HG03139 (cell line): ENCODE results near the gene LINC01488.

Source experiments
- ATAC-seq: cut with Tn5 transposase; IDR thresholded peaks from one replicate; pipeline ENCODE4 v1.9.1; 2021; ENCODE audit not compliant: unreplicated experiment

The LINC01488 gene

DNA sequence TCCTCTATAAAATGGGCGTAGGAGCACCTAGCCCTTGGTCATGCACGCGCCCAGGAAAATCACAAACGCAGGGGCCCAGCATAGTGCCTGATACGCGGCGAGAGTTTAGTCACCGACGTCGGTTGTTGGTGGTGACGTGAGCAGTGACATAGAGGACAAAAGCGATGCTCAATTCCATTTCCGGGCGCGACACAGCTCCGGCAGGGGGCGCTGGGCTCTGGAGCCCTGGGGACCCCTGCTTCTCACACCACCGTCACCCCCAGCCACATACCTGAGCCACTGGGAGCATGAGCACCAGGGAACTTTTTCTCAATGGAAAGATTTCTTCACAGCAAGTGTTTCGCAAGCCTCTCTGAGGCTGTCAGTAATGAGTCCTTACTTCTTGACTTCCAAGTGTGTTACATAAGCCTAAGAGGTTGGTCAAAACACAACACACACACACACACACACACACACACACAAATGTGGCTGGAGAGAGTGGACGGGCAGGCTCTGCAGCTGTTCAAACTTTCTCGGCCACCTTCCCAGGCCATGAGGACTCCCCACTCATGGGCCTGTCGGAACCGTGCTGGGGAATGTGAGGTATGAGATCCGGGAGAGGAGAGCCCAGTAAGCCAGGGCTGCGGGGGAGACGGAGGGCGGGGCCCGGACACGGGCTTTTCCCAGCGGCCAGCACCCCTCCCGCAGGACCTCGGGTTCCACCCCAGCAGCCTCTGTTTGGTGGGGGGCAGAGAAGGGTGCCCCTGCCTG lies 36.9 kb upstream of the LINC01488 start:
- ATAC-seq = no peak

DNA sequence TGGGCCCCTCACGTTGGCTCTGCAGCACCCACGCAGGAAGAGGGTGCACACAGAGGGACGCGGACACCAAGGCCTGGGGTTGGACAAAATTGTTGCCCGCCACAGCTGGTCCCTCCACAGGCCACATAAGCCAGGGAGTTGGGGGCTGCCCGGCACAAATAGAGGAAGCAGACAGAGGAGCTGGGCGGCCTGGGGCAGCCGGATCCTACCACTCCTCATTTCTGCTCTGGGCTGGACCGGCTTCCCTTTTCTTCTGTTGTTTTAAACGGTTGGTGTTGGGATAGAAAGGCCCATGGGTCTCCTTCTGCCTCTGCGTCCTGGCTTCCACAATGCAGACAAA lies 36.4 kb upstream of the LINC01488 start:
- no peak for ATAC-seq

DNA sequence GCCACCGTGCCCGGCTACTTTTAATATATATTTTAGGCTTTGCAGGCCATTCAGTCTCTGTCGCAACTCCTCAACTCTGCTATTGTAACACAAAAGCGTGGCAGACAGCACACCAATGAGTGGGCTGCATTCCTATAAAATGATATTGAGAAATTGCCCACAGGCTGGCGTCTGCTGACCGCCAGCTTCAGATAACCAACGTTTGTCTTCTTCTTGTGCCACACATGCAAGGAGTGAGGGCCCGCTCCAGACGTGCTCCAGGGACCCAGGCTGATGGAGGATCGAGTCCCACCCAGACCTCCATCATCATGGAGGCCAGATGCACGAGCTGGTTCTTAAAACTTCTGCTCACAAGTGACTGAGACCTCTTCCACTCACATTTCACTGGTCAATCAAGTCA lies 35.4 kb upstream of the LINC01488 start:
- no peak for ATAC-seq

DNA sequence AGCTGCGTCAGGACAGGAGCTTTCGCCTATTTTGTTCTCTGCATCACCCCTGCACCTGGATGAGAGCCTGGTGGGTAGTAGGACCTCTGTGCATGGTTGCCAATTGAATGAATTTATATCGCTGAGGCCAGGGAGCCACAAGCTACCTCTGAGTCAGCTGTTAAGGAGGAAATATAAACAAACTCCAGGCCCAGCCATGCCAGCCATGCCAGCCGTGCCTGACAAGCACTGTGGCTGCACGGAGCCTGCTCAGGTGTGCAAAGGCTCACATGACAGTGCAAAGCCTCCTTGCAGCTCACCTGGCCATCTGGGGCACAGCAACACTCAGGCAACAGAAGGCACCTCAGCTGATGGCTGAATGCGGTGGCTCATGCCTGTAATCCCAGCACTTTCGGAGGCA lies 33.7 kb upstream of the LINC01488 start:
- ATAC-seq = no peak

DNA sequence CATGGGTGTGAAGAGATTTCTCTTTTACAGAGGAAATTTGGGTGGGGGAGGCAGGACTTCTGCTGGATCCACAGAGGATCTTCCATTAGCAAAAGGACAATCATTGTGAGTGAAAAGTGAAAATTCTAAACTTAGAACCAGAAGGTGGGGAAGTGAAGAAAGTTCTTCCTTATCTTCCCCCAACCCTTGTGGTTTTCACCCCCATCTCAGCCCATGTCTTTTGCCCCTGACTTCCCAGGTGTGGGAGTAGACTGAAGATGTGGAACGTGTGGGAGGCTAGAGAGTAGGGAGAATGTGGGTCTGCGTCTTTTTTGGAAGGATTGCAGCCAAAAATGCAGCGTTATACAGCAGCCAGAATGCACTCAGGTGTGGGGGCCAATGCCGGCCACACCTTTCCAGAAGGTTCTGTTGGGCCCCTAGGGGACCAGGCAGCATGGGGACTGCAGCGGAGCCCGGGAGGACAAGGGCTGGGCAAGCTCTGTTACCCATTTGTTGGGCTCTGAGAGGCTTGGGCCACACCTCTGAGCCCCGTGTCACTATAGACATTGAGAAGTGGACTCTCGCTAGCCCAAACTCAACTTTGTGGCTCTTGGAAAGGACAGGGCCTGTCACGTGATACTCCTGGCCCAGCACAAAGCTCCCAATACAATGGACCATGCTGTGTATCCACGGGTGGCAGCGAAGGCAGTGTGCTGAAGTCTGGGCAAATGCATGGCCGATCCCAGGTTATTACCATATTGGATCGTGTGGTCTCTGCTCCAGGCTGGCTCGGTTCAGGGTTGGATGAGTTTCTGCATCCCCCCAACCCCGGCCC lies 32.8 kb upstream of the LINC01488 start:
- no peak for ATAC-seq

DNA sequence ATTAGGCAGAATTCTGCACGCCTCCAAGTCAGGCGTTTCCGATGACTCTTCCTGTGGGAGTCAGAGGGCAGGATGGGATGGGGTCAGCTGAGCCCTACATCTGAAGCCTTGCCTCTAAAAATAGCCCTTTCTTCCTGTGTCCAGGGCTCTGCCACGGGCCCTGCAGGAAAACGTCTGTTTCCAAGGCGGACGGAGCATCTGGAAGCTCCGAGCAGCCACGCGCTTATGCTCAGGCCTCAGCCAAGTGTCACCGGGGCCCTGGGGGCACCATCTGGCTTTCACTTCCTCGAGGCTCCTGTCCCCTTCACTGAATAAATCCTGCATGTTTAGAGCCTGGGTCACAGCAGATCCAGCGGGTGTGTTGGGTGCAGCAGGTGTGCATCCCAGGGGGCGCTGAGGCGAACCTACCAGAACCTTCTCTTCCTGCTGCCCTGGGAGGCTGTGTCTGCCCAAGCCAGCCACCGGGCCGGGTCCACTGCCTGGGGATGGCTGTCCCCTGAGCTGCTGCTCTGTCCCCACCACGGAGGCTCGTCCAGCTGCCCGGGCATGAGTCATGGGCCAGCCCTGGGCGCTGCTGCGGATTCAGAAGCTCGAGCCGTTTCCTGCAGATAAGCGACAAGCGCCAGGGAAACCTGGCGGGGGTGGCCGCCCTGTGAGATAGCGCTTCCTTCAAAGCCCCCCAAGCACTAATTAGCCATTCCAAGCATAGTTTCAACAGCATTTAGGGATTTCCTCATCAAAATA lies 32.0 kb upstream of the LINC01488 start:
- no peak for ATAC-seq

DNA sequence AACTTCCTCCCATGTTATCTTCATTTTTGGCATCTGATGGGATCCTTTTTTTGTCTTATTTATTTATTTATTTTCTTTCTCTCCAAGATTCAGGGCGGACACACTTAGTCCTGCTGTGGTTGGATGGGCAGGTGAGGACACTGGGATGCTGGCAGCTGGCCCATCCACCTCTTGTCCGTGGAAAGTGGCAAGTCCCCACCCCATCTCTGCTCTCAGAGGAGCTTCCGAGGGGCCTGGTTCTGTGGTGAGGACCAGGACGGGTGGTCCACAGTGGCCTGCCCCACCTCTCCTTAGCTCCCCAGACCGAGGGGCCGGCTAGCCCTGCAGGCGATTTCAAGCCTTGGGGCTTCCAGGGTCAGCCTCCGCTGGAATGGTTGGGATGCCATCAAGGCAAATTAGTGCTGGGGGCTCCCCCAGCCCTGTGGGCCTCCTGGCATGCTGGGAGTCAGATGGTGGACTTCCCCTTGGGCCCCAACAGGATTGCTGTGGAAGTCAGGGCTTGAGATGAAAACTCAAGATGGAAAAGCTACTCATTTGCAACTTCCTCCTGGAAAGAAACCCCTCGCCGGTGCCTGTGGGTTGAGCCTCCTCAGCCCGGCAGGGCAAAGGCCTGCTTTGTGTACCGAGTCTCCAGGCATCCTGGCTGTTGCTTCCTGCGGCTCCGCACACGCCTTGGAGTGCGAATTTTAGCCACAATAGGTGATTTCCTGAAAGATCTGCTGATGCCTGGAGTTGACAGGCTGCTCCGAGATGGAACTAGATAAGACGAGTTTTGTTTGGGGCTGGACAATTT lies 31.2 kb upstream of the LINC01488 start:
- ATAC-seq = no peak

DNA sequence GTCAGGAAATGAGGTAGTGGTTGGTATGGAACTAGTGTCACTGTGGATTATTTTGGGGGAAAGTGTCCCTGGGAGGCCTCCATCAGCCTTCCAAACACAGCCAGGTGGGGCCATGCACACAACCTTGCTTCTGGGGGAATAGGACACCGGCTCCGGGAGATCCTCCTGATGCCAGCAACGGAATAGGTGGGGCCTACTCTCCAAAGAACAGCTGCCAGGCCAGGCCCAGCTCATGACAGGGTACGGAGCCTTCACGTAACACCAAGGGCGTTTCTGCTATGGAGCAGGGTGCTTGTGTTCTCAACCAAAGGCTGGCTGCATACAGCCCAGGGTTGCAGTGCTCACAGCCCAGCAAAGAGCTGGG lies 30.6 kb upstream of the LINC01488 start:
- no peak for ATAC-seq

DNA sequence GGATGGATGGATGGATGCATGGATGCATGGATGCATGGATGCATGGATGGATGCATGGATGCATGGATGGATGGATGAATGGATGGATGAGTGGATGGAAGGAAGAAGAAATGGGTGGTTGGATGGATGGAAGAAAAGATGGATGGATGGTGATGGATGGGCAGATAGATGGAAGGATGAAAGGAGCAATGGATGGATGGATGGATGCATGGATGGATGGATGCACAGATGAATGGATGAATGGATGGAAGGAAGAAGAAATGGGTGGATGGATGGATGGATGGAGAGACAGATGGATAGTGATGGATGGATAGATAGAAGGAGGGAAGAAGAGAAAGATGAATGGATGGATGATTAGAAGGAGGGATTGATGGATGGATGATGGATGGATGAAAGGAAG lies 30.2 kb upstream of the LINC01488 start:
- no peak for ATAC-seq

DNA sequence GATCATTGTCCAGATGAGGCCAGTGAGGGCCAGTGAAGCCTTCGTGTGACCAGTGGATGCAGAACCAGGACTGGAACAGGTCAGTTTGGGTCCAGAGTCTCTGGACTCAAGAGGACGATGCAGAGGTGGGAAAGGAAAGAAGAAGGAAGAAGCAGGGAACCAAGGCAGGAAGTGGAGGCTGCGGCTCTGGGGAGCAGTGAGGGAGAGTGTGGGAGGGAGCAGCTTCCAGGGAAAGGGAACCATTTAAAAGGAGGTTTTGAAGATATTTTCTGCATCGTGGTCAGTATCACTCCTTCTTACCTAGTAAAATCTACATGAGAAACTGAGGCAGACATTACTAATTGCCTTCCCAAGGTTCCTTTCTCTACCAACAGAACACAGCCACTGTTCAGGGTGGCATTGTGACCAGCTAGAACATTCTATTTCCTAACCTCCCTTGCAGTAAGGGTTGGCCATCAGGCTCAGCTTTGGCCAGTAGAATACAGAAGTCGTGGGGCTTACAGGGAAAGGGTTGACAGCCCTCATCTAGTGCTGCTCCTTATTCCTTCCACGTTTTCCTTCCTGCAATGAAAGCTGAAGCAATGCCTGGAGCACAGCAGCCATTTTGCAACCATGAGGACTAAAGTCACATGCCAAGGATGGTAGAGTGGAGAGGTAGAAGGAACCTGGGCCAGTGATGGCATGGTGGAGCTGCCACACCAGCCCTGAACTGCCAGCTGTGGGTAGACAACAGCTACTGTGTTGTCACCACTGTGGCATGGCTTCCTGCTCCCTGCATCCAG lies 29.1 kb upstream of the LINC01488 start:
- no peak for ATAC-seq

DNA sequence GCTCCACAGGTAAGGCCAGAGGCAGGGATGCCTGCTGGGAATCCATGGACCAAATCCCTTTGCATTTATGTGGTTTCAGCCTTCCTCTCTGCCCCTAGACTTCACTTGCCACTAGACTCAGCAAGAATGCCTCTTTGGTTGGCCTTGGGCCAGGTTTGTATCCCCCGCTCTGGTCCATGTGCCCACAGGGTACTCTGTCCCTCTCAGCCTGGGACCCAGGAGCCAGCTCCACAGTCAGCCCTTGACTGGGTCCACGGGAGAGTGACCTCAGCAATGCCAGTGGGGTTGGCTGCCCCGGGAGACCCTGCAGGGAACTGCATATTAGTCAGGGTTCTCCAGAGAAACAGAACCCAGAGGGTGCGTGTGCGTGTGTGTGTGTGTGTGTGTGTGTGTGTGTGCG lies 28.3 kb upstream of the LINC01488 start:
- no peak for ATAC-seq

DNA sequence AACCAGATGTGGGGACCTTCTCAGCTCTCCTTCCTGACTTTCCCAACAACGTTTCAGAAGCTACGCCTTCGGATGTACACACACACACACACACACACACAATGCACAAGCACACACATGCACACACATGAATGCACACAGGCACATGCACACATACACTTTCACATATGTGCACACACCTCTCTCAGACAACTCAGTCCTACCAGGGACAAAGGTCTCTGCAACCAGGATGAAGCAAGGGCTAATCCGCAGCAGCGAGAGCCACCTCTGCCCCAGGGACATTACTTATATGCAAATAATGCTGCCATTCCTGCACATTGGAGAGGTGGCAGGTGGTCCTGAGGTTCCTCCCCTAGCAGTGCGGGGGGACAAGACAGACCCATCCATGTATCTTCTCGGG lies 27.4 kb upstream of the LINC01488 start:
- no peak for ATAC-seq

DNA sequence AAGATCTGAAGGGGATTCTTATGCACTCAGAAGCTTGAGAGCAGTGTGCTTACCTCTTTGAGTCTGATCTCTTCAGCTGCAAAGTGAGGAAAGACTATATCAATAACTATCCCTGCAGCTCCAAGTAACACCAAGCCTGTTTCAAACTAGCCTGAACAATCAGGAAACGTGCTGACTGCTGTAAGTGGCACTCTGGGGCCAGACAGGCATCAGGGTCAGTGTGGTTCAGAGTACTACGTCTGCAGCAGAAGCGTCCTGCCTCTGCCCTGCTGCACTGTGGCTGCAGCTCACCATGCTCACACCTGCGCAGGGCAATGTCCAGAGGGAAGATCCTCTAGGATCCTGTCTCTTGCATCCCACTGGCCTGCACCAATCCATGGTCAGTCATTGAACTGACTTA lies 25.5 kb upstream of the LINC01488 start:
- no peak for ATAC-seq

DNA sequence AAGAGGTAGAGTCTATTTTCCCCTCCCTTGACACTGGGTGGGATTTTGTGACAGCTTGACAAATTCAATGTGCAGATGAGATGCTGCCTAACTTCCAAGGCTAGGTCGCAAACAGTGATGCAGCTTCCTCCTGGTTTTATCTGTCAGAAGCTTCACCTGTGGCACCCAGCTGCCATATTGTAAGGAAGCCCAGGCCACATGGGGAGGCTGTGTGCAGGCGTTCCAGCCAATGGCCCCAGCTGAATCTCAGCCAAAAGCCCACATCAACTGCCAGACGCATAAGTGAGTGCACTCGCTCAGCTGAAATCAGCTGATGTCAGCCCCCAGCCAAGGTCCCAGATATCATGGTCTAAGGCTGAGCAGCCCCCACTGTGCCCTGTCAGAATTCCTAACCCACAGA lies 24.8 kb upstream of the LINC01488 start:
- no peak for ATAC-seq

DNA sequence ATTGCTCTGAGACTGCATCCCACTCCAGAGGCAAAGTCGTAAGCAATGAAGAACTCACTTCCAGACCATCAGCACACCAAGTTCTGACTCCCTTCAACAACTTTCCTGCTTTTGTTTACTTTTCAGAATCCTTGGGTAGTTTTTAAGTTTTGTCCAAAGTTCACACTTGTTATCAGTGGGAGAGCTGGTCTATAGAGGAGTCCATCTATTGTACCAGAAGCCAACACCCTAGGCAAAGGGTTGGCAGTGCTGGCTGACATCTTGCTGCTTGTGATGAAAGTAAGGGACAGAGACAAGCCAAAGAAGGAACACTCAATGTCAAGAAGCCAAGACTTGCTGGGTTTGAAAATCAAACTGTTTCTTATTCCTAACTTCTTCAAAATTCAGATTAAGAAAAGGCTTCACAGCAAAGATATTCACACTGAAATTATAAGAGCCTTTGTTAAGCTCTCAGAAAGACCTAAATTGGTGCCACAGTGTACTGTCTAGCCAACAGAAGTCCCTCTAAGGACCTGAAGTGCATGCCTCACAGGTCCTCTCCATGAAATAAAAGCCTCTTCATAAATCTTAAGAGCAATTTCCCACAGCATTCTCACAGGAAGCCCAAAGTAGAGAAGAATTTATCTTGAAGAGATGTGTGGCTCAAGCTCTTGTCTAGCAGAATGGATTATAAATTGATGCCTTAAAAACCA lies 21.5 kb upstream of the LINC01488 start:
- ATAC-seq = no peak

DNA sequence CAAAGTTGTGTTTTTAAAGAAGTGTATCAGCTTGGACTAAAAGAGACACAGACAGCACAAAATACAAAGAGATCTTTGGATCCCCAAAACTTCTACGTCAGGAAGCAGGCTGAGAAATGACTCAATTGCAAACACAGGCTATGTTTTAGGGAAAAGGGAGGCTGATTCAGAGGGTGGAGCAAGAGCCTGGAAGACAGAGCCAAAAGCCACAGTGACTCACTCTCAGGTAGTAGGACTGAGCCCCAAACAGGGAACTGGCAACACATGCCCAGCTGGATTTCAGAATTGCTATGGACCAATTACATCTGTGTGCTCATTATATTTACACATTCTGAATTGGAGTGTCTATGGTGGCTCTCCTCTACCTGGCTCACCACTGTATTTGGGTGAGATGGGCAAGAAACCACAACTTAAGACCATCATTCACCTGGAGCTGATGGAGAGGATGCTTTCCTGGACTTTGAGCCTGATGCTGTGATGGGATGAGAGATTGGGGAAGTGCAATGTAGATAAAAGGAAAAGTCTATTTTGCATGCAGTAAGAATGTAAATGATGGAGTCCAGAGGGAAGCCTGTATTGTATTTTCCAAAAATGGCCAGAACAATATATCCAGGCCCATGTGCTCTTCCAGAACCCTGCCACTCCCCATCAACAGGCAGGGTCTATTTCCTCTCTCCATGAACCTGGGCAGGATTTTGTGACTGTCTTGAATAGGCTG lies 20.8 kb upstream of the LINC01488 start:
- no peak for ATAC-seq

DNA sequence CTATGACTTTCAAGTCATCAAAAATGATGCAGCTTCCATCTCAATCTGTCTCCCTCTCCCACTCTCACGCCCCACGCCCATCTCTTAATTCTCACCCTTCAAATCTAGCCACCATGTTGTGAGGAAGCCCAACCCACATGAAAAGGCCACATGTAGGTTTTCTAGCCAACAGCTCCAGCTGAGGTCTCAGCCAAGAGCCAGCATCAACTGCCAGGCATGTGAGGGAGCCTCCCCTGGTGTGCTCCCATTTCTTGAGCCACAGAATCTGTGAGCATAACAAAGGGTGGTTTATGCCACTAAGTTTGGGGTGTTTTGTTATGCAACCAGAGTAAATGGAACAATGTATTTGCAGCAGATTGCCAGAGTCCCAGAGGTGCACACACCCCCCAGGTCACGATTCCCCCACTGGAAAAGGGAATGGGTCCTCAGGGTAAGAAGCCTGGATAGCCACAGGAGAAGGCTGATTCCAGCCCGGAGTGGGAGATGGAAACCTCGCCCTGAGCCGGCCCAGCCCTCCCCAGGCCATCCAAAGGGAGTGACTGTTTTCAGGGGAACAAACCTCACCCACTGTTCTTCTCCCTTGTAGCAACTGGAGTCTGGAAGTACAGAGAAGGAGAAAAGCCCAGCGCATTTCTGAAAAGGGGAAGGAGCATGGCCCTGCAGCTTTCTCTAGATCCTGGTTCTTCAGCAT lies 20.0 kb upstream of the LINC01488 start:
- ATAC-seq = no peak

DNA sequence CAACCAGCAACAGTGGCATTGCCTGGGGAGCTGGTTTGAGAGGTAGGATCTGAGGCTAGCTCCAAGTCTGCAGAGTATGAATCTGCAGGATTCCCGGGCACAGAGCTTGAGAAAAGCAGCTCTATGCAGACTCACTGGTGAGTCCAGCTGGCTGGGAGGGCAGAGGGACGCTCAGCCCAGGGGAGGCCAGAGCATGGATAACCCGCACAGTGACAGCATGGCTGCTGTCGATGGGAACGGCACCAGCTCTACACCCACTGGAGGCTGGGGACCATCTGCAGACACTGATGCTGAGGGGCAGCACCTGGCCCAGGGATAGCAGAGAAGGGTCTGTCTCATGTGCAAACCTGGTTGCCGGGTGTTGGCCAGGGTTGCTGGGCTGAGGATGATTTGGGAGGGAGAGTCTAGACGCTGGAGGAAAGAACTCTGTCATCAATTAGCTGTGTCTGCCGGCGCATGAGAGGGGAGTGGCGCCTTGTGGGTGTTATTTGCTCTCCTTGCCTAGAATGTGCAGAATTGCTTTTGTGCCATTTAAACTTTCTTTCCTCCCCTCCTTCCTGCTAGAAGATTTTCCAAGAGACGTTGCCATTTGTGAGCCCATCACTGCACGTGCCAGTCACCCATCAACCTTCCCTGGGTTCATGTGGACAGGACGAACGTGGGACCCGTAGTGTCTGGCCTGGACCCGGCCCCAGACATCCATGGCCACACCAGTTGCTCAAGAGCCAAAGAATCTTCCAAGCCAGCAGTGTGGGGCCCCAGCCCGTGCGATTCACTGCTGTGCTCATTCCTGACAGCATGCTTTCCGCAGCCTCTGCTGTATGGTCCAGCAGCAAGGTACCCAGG lies 19.1 kb upstream of the LINC01488 start:
- no peak for ATAC-seq
